Measurements from ENCODE around the gene PKNOX2. TPM values are rescaled to one million over a fixed set of nuclear protein-coding genes. Genes with fewer than 3 reads are reported as not detected.

PKNOX2 gene
- total RNA-seq, 1 donor from 2014 or later = 3.4 TPM

- intact Hi-C loops (cut with DNase I) = no loop called here
- no peak overlapping the region for H3K27ac ChIP-seq
- H3K27me3 ChIP-seq = no peaks in the 10 kb centered on the region
- no peak overlapping the region for H3K4me3 ChIP-seq
- peaks cover 9% of the 10 kb centered on the region for H3K4me1 ChIP-seq
- DNase-seq (ENCODE audit: extremely low spot score in 2 of 2) = peak; percentile 2 to 29
- H3K9me3 ChIP-seq = no peaks in the 10 kb centered on the region
- TF ChIP-seq POLR2A (IDR thresholded peaks at IDR 0.05) (no peak), POLR2AphosphoS5 (IDR thresholded peaks at IDR 0.05; ENCODE audit: insufficient read depth in 1 of 2, low read depth in 1 of 2) (no peak), CTCF (IDR thresholded peaks at IDR 0.05) (no peak)
- H3K36me3 ChIP-seq = no peaks in the 10 kb centered on the region
These were observed 285.0 kb downstream of the PKNOX2 start for GRCh38 chr11:125449565-125449964.

GRCh38 chr11:125451400-125452124 lies 287.0 kb downstream of the PKNOX2 start:
- Histone ChIP-seq H3K4me1 (peaks cover 9% of the 10 kb centered on the region), H3K36me3 (no peaks in the 10 kb centered on the region), H3K27me3 (no peaks in the 10 kb centered on the region), H3K9me3 (no peaks in the 10 kb centered on the region), H3K27ac (peak overlapping the region; percentile 25), H3K4me3 (no peak overlapping the region)
- TF ChIP-seq CTCF (IDR thresholded peaks at IDR 0.05) = no peak
- TF ChIP-seq POLR2A (IDR thresholded peaks at IDR 0.05) = no peak
- no peak for TF ChIP-seq POLR2AphosphoS5 (IDR thresholded peaks at IDR 0.05; ENCODE audit: insufficient read depth in 1 of 2, low read depth in 1 of 2)
- intact Hi-C loops (cut with DNase I) = no loop called here
- DNase-seq (ENCODE audit: extremely low spot score in 2 of 2) = peak; percentile 37 to 54

GRCh38 chr11:125452125-125452470 lies 287.5 kb downstream of the PKNOX2 start:
- Histone ChIP-seq H3K27me3 (no peaks in the 10 kb centered on the region), H3K4me1 (peaks cover 9% of the 10 kb centered on the region), H3K36me3 (no peaks in the 10 kb centered on the region), H3K9me3 (no peaks in the 10 kb centered on the region), H3K27ac (peak overlapping the region; percentile 25), H3K4me3 (no peak overlapping the region)
- no peak for TF ChIP-seq POLR2AphosphoS5 (IDR thresholded peaks at IDR 0.05; ENCODE audit: insufficient read depth in 1 of 2, low read depth in 1 of 2)
- no peak for TF ChIP-seq POLR2A (IDR thresholded peaks at IDR 0.05)
- TF ChIP-seq CTCF (IDR thresholded peaks at IDR 0.05) = no peak
- peak; percentile 22 to 52 for DNase-seq (ENCODE audit: extremely low spot score in 2 of 2)
- intact Hi-C loops (cut with DNase I) = no loop called here

DNA sequence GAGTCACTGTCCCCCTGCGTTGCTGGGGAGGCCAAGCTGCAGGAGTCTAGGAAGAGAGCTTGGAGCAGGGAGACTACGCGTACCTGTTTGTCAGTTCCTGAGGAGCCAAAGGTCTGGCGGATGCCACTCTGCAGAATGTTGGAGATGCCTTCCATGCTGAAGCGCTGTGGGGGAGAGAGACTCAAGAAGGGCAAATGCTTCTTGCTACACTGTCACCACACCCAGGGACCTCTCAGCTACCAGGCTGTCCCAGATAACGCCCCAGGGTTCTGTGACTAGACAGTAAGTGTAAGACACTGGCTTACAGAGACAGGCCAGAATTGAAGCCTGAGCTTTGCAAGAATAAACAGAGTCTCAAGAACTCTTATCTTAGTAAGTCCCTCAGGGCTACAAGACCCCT lies 289.5 kb downstream of the PKNOX2 start:
- DNase-seq (ENCODE audit: extremely low spot score in 2 of 2) = peak in 1 of 2 donors; percentile 49
- Histone ChIP-seq H3K27ac (no peak overlapping the region), H3K4me1 (peaks cover 9% of the 10 kb centered on the region), H3K9me3 (no peaks in the 10 kb centered on the region), H3K36me3 (no peaks in the 10 kb centered on the region), H3K4me3 (no peak overlapping the region), H3K27me3 (no peaks in the 10 kb centered on the region)
- intact Hi-C loops (cut with DNase I) = no loop called here
- TF ChIP-seq POLR2A (IDR thresholded peaks at IDR 0.05) (no peak), CTCF (IDR thresholded peaks at IDR 0.05) (no peak), POLR2AphosphoS5 (IDR thresholded peaks at IDR 0.05; ENCODE audit: insufficient read depth in 1 of 2, low read depth in 1 of 2) (no peak)

DNA sequence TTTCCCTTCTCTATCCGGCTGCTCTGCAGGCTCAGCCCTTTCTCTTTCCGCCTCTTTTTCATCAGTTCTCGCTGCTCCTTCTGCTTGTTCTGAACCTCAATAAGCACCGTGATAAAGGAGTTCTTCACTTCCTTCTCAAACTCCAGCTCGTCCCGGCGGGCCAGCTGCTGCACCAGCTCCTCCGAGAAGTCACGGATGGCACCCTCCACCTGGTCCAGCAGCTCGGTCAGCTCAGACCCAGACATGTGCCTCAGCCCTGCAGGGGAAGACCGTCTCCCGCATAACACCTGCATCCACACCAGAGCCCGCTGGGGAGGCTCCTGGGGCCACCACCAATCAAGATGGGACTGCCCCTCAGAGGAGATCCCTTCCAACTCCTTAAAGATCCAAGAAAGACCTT lies 291.3 kb downstream of the PKNOX2 start:
- H3K27ac ChIP-seq = no peak overlapping the region
- peaks cover 9% of the 10 kb centered on the region for H3K4me1 ChIP-seq
- H3K36me3 ChIP-seq = no peaks in the 10 kb centered on the region
- TF ChIP-seq CTCF (IDR thresholded peaks at IDR 0.05) = no peak
- H3K27me3 ChIP-seq = no peaks in the 10 kb centered on the region
- peak in 1 of 2 donors; percentile 76 for DNase-seq (ENCODE audit: extremely low spot score in 2 of 2)
- intact Hi-C loops (cut with DNase I) = no loop called here
- no peak overlapping the region for H3K4me3 ChIP-seq
- H3K9me3 ChIP-seq = no peaks in the 10 kb centered on the region

Measured in vagina (tissue), 2 donors.